Neural progenitor cell (in vitro differentiated cells): ENCODE measurements around the gene PLPP2. TPM values are rescaled to one million over a fixed set of nuclear protein-coding genes. Genes with fewer than 3 reads are reported as not detected.
"Not testable (repeated sequence)": the region's sequence is repeated elsewhere in the genome, so short reads cannot be mapped to it uniquely, and the experiment has no call there.

Experiments used
- DNase-seq: peaks from one replicate; pipeline ENCODE4 v3.0.0-alpha.2; 2016; ENCODE audit warnings: low spot score
- H2AFZ ChIP-seq: fragments of 200-600 bp; sonication (generic); replicated peaks from 2 replicates; pipeline ENCODE4 v1.6.1; 2016; ENCODE audit warnings: antibody characterized with exemption
- H3F3A ChIP-seq: fragments of 200-600 bp; sonication (generic); 2 replicates; pipeline ENCODE4 v1.6.1; 2016; ENCODE audit warnings: antibody characterized with exemption, low read depth
- H3K27ac ChIP-seq: fragments of 200-600 bp; sonication (generic); 2 replicates; pipeline ENCODE4 v1.5.1; 2016; ENCODE audit warnings: mild to moderate bottlenecking
- H3K27me3 ChIP-seq: fragments of 200-600 bp; sonication (generic); 2 replicates; pipeline ENCODE4 v1.6.1; 2016; ENCODE audit warnings: mild to moderate bottlenecking, moderate library complexity
- H3K36me3 ChIP-seq: fragments of 200-600 bp; sonication (generic); 2 replicates; pipeline ENCODE4 v1.5.1; 2016
- H3K4me1 ChIP-seq: fragments of 200-600 bp; sonication (generic); 2 replicates; pipeline ENCODE4 v1.6.1; 2016; ENCODE audit warnings: mixed run types
- H3K4me2 ChIP-seq: fragments of 200-600 bp; sonication (generic); 2 replicates; pipeline ENCODE4 v1.6.1; 2016
- H3K4me3 ChIP-seq: fragments of 200-600 bp; sonication (generic); 2 replicates; pipeline ENCODE4 v1.5.1; 2016
- H3K79me2 ChIP-seq: fragments of 200-600 bp; sonication (generic); 2 replicates; pipeline ENCODE4 v1.6.1; 2016; ENCODE audit warnings: low read depth
- H3K9ac ChIP-seq: fragments of 200-600 bp; sonication (generic); 2 replicates; pipeline ENCODE4 v1.6.1; 2016
- H3K9me3 ChIP-seq: fragments of 200-600 bp; sonication (generic); 2 replicates; pipeline ENCODE4 v1.5.1; 2016; ENCODE audit warnings: low read depth
- H4K20me1 ChIP-seq: fragments of 200-600 bp; sonication (generic); 2 replicates; pipeline ENCODE4 v1.6.1; 2016; ENCODE audit warnings: low read depth
- H3K27ac Mint-ChIP-seq: 3 replicates; pipeline ENCODE4 v1.8.0; 2021; ENCODE audit warnings: mixed read lengths
- H3K27me3 Mint-ChIP-seq: 2 replicates; pipeline ENCODE4 v1.8.0; 2022; ENCODE audit warnings: low read depth, mild to moderate bottlenecking, inconsistent platforms, moderate library complexity, mixed read lengths; ENCODE audit not compliant: insufficient read depth
- H3K36me3 Mint-ChIP-seq: 3 replicates; pipeline ENCODE4 v1.8.0; 2021; ENCODE audit warnings: mixed read lengths
- H3K4me1 Mint-ChIP-seq: 3 replicates; pipeline ENCODE4 v1.8.0; 2021; ENCODE audit warnings: mixed read lengths
- H3K4me3 Mint-ChIP-seq: 3 replicates; pipeline ENCODE4 v1.8.0; 2021; ENCODE audit warnings: mild to moderate bottlenecking, moderate library complexity, mixed read lengths
- H3K9me3 Mint-ChIP-seq: 3 replicates; pipeline ENCODE4 v1.8.0; 2020; ENCODE audit warnings: mixed read lengths
- CTCF ChIP-seq: fragments of 200-600 bp; sonication (generic); IDR thresholded peaks from 2 replicates; pipeline ENCODE4 v1.5.1; 2017; ENCODE audit warnings: antibody characterized with exemption, mild to moderate bottlenecking
- EZH2 ChIP-seq: fragments of 200-600 bp; sonication (generic); IDR thresholded peaks from 2 replicates; pipeline ENCODE4 v1.6.1; 2017; ENCODE audit warnings: antibody characterized with exemption, mild to moderate bottlenecking, moderate library complexity
- EZH2phosphoT487 ChIP-seq: fragments of 200-600 bp; sonication (generic); IDR thresholded peaks from 2 replicates; pipeline ENCODE4 v1.6.1; 2017; ENCODE audit warnings: antibody characterized with exemption
- total RNA-seq: library from RNA; depleted of rRNA; stranded (reverse); fragments of >200 nt; gene quantifications from 2 replicates; pipeline ENCODE4 v1.2.3, GENCODE V29; 2015; ENCODE audit warnings: low replicate concordance

The PLPP2 gene
- total RNA-seq, 1 donor from 2014 or later: not detected

GRCh38 chr19:262125-262524 is 29.1 kb downstream of the PLPP2 start:
- H3K9ac ChIP-seq: no peak overlapping the region
- no peaks in the 10 kb centered on the region for H3K9me3 ChIP-seq
- H3K4me2 ChIP-seq: no peak overlapping the region
- no peaks in the 10 kb centered on the region for H3K36me3 Mint-ChIP-seq
- no peaks in the 10 kb centered on the region for H3K4me1 ChIP-seq
- no peak overlapping the region for H3K4me3 ChIP-seq
- H3K36me3 ChIP-seq: no peaks in the 10 kb centered on the region
- H3K27ac ChIP-seq: no peak overlapping the region
- H3K27me3 Mint-ChIP-seq: peaks cover 30% of the 10 kb centered on the region
- no peaks in the 10 kb centered on the region for H3K9me3 Mint-ChIP-seq
- no peak for TF ChIP-seq EZH2
- no peak for TF ChIP-seq CTCF
- TF ChIP-seq EZH2phosphoT487: no peak
- H3K27ac Mint-ChIP-seq: no peak overlapping the region
- H3K27me3 ChIP-seq: peaks cover 39% of the 10 kb centered on the region
- H3F3A ChIP-seq: no peaks in the 10 kb centered on the region
- no peak overlapping the region for H2AFZ ChIP-seq
- H4K20me1 ChIP-seq: no peaks in the 10 kb centered on the region
- H3K79me2 ChIP-seq: no peaks in the 10 kb centered on the region
- H3K4me1 Mint-ChIP-seq: peaks cover 5% of the 10 kb centered on the region
- DNase-seq: no peak
- no peak overlapping the region for H3K4me3 Mint-ChIP-seq

- not testable (repeated sequence) for H3K27me3 Mint-ChIP-seq, H2AFZ ChIP-seq, H3K27me3 ChIP-seq, H3K36me3 ChIP-seq, H3F3A ChIP-seq, H3K79me2 ChIP-seq, H3K9ac ChIP-seq, H3K9me3 Mint-ChIP-seq, H3K36me3 Mint-ChIP-seq, H3K4me3 ChIP-seq, DNase-seq, H3K4me3 Mint-ChIP-seq, H3K4me1 Mint-ChIP-seq, H3K4me2 ChIP-seq, H3K4me1 ChIP-seq, H3K27ac ChIP-seq, H3K9me3 ChIP-seq, H3K27ac Mint-ChIP-seq, H4K20me1 ChIP-seq
Measured at GRCh38 chr19:256804-257203, 34.4 kb downstream of the PLPP2 start.

GRCh38 chr19:252421-253186 is 38.6 kb downstream of the PLPP2 start:
- not testable (repeated sequence) for DNase-seq, H3K4me3 ChIP-seq, H4K20me1 ChIP-seq, H3K4me1 ChIP-seq, H3F3A ChIP-seq, H3K36me3 Mint-ChIP-seq, H3K36me3 ChIP-seq, H3K27me3 ChIP-seq, H3K9me3 Mint-ChIP-seq, H3K27ac Mint-ChIP-seq, H3K27me3 Mint-ChIP-seq, H3K9ac ChIP-seq, H3K79me2 ChIP-seq, H3K4me2 ChIP-seq, H3K4me3 Mint-ChIP-seq, H2AFZ ChIP-seq, H3K9me3 ChIP-seq, H3K27ac ChIP-seq, H3K4me1 Mint-ChIP-seq

GRCh38 chr19:246551-246950 is 44.7 kb downstream of the PLPP2 start:
- H3K4me3 ChIP-seq: no peak overlapping the region
- H3K27ac ChIP-seq: no peak overlapping the region
- H4K20me1 ChIP-seq: no peaks in the 10 kb centered on the region
- no peak overlapping the region for H3K9ac ChIP-seq
- H3K4me1 Mint-ChIP-seq: no peaks in the 10 kb centered on the region
- H3K27ac Mint-ChIP-seq: no peak overlapping the region
- no peaks in the 10 kb centered on the region for H3K27me3 Mint-ChIP-seq
- no peaks in the 10 kb centered on the region for H3K9me3 ChIP-seq
- DNase-seq: no peak
- H3K9me3 Mint-ChIP-seq: peaks cover 7% of the 10 kb centered on the region
- no peaks in the 10 kb centered on the region for H3K4me1 ChIP-seq
- H2AFZ ChIP-seq: no peak overlapping the region
- no peaks in the 10 kb centered on the region for H3K27me3 ChIP-seq
- no peak overlapping the region for H3K4me2 ChIP-seq
- no peak overlapping the region for H3K4me3 Mint-ChIP-seq
- TF ChIP-seq EZH2 (no peak), CTCF (no peak), EZH2phosphoT487 (no peak)
- H3K79me2 ChIP-seq: no peaks in the 10 kb centered on the region
- H3K36me3 Mint-ChIP-seq: no peaks in the 10 kb centered on the region
- H3F3A ChIP-seq: no peaks in the 10 kb centered on the region
- H3K36me3 ChIP-seq: no peaks in the 10 kb centered on the region

GRCh38 chr19:245900-246299 is 45.3 kb downstream of the PLPP2 start:
- not testable (repeated sequence) for H3K27me3 Mint-ChIP-seq, H3F3A ChIP-seq, H3K79me2 ChIP-seq, H2AFZ ChIP-seq, H3K27me3 ChIP-seq, H3K9me3 Mint-ChIP-seq, H3K4me1 Mint-ChIP-seq, H3K4me2 ChIP-seq, H3K27ac ChIP-seq, H3K4me1 ChIP-seq, H3K4me3 ChIP-seq, H4K20me1 ChIP-seq, H3K9me3 ChIP-seq, H3K36me3 Mint-ChIP-seq, H3K9ac ChIP-seq, DNase-seq, H3K27ac Mint-ChIP-seq, H3K36me3 ChIP-seq
- H3K4me3 Mint-ChIP-seq: peak overlapping the region; percentile 76
